ENCODE data around the gene SKIC2.

The SKIC2 gene

DNA sequence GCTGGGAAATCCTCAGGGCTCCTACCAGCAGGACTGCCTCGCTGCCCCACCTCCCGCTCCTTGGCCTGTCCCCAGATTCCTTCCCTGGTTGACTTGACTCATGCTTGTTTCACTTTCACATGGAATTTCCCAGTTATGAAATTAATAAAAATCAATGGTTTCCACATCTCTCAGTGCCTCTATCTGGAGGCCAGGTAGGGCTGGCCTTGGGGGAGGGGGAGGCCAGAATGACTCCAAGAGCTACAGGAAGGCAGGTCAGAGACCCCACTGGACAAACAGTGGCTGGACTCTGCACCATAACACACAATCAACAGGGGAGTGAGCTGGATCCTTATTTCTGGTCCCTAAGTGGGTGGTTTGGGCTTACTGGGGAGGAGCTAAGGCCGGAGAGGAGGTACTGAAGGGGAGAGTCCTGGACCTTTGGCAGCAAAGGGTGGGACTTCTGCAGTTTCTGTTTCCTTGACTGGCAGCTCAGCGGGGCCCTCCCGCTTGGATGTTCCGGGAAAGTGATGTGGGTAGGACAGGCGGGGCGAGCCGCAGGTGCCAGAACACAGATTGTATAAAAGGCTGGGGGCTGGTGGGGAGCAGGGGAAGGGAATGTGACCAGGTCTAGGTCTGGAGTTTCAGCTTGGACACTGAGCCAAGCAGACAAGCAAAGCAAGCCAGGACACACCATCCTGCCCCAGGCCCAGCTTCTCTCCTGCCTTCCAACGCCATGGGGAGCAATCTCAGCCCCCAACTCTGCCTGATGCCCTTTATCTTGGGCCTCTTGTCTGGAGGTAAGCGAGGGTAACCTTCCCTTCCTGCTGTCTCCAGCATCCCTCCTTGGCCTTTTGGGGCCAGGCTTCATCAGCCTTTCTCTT lies 13.2 kb upstream of the SKIC2 start, which contains the start of gene CFB:
CFB (plus strand) TSS at position 589 of the 863 bp plus-strand sequence; CDS start at position 716, 127 bp downstream.
- CTCF ChIA-PET, result interaction anchor here (1.1 kb wide), 1 partner anchor 16 kb away, joined by 4 read pairs; no protein-coding TSS in a partner anchor
- Histone ChIP-seq H3K4me3 (ENCODE audit: low read depth, low read length) (no peak within 1 kb of the TSS), H3K27ac (ENCODE audit: extremely low read depth, low read depth, low read length) (no peak within 1 kb of the TSS), H3K4me1 (ENCODE audit: control insufficient read depth, insufficient read depth, low read length) (peaks cover 1% of the 10 kb centered on the region; the same call in 1 of the 2 replicates), H3K36me3 (ENCODE audit: control insufficient read depth in 2 of 2, insufficient read depth in 1 of 2, low read length in 2 of 2) (peaks cover 0 to 3% of the 10 kb centered on the region in 2 experiments; a peak in 1 of 3 replicates), H3K9me3 (ENCODE audit: control insufficient read depth, insufficient read depth, low read depth, low read length) (no peaks in the 10 kb centered on the region)
- POLR2A ChIA-PET, result interaction anchor here (0.6 to 1.7 kb wide), 5 partner anchors 39 to 418 kb away, joined by 3 to 9 read pairs (median 4); partner anchors contain the start of gene HSPA1B
- TF ChIP-seq ZIC2 (tag by site-specific recombination; IDR thresholded peaks at IDR 0.05) (no peak), ZNF600 (tag by site-specific recombination; IDR thresholded peaks at IDR 0.05) (peak; percentile 63), ZNF366 (tag by site-specific recombination; conservative IDR thresholded peaks at IDR 0.05) (no peak), ZNF610 (tag by site-specific recombination; IDR thresholded peaks at IDR 0.05; ENCODE audit: borderline replicate concordance) (no peak), ZNF426 (tag by site-specific recombination; IDR thresholded peaks at IDR 0.05) (no peak), ZEB2 (tag by site-specific recombination; IDR thresholded peaks at IDR 0.05) (no peak), KLF10 (tag by site-specific recombination; IDR thresholded peaks at IDR 0.05) (no peak), ZNF302 (tag by site-specific recombination; IDR thresholded peaks at IDR 0.05; ENCODE audit: low read depth) (no peak), ZFP41 (tag by site-specific recombination; IDR thresholded peaks at IDR 0.05; ENCODE audit: borderline replicate concordance) (no peak), ZNF621 (tag by site-specific recombination; IDR thresholded peaks at IDR 0.05) (no peak), KLF16 (tag by site-specific recombination; IDR thresholded peaks at IDR 0.05) (no peak), SP2 (tag by site-specific recombination; IDR thresholded peaks at IDR 0.05) (peak; percentile 30)
- TF ChIP-seq, protein P1, sequence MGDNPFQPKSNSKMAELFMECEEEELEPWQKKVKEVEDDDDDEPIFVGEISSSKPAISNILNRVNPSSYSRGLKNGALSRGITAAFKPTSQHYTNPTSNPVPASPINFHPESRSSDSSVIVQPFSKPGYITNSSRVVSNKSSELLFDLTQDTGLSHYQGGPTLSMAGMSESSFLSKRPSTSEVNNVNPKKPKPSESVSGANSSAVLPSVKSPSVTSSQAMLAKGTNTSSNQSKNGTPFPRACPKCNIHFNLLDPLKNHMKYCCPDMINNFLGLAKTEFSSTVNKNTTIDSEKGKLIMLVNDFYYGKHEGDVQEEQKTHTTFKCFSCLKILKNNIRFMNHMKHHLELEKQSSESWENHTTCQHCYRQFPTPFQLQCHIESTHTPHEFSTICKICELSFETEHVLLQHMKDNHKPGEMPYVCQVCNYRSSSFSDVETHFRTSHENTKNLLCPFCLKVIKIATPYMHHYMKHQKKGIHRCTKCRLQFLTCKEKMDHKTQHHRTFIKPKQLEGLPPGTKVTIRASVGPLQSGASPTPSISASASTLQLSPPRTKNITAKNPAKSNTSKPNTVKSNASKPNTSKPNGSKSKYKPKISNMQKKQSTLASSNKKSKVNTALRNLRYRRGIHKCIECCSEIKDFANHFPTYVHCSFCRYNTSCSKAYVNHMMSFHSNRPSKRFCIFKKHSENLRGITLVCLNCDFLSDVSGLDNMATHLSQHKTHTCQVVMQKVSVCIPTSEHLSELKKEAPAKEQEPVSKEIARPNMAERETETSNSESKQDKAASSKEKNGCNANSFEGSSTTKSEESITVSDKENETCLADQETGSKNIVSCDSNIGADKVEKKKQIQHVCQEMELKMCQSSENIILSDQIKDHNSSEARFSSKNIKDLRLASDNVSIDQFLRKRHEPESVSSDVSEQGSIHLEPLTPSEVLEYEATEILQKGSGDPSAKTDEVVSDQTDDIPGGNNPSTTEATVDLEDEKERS (tag by site-specific recombination; IDR thresholded peaks at IDR 0.05), result no peak
- TF ChIP-seq, protein P2, sequence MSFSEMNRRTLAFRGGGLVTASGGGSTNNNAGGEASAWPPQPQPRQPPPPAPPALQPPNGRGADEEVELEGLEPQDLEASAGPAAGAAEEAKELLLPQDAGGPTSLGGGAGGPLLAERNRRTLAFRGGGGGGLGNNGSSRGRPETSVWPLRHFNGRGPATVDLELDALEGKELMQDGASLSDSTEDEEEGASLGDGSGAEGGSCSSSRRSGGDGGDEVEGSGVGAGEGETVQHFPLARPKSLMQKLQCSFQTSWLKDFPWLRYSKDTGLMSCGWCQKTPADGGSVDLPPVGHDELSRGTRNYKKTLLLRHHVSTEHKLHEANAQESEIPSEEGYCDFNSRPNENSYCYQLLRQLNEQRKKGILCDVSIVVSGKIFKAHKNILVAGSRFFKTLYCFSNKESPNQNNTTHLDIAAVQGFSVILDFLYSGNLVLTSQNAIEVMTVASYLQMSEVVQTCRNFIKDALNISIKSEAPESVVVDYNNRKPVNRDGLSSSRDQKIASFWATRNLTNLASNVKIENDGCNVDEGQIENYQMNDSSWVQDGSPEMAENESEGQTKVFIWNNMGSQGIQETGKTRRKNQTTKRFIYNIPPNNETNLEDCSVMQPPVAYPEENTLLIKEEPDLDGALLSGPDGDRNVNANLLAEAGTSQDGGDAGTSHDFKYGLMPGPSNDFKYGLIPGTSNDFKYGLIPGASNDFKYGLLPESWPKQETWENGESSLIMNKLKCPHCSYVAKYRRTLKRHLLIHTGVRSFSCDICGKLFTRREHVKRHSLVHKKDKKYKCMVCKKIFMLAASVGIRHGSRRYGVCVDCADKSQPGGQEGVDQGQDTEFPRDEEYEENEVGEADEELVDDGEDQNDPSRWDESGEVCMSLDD (tag by site-specific recombination; IDR thresholded peaks at IDR 0.05), result no peak
- TF ChIP-seq, protein P3, sequence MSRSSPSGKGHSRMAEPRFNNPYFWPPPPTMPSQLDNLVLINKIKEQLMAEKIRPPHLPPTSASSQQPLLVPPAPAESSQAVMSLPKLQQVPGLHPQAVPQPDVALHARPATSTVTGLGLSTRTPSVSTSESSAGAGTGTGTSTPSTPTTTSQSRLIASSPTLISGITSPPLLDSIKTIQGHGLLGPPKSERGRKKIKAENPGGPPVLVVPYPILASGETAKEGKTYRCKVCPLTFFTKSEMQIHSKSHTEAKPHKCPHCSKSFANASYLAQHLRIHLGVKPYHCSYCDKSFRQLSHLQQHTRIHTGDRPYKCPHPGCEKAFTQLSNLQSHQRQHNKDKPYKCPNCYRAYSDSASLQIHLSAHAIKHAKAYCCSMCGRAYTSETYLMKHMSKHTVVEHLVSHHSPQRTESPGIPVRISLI (tag by site-specific recombination; IDR thresholded peaks at IDR 0.05), result no peak
- TF ChIP-seq, protein P4, sequence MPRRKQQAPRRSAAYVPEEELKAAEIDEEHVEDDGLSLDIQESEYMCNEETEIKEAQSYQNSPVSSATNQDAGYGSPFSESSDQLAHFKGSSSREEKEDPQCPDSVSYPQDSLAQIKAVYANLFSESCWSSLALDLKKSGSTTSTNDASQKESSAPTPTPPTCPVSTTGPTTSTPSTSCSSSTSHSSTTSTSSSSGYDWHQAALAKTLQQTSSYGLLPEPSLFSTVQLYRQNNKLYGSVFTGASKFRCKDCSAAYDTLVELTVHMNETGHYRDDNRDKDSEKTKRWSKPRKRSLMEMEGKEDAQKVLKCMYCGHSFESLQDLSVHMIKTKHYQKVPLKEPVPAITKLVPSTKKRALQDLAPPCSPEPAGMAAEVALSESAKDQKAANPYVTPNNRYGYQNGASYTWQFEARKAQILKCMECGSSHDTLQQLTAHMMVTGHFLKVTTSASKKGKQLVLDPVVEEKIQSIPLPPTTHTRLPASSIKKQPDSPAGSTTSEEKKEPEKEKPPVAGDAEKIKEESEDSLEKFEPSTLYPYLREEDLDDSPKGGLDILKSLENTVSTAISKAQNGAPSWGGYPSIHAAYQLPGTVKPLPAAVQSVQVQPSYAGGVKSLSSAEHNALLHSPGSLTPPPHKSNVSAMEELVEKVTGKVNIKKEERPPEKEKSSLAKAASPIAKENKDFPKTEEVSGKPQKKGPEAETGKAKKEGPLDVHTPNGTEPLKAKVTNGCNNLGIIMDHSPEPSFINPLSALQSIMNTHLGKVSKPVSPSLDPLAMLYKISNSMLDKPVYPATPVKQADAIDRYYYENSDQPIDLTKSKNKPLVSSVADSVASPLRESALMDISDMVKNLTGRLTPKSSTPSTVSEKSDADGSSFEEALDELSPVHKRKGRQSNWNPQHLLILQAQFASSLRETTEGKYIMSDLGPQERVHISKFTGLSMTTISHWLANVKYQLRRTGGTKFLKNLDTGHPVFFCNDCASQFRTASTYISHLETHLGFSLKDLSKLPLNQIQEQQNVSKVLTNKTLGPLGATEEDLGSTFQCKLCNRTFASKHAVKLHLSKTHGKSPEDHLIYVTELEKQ (tag by site-specific recombination; IDR thresholded peaks at IDR 0.05; ENCODE audit: borderline replicate concordance), result no peak
- TF ChIP-seq, protein P5, sequence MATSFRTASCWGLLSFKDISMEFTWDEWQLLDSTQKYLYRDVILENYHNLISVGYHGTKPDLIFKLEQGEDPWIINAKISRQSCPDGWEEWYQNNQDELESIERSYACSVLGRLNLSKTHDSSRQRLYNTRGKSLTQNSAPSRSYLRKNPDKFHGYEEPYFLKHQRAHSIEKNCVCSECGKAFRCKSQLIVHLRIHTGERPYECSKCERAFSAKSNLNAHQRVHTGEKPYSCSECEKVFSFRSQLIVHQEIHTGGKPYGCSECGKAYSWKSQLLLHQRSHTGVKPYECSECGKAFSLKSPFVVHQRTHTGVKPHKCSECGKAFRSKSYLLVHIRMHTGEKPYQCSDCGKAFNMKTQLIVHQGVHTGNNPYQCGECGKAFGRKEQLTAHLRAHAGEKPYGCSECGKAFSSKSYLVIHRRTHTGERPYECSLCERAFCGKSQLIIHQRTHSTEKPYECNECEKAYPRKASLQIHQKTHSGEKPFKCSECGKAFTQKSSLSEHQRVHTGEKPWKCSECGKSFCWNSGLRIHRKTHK (tag by site-specific recombination; IDR thresholded peaks at IDR 0.05), result no peak
- TF ChIP-seq, protein P6, sequence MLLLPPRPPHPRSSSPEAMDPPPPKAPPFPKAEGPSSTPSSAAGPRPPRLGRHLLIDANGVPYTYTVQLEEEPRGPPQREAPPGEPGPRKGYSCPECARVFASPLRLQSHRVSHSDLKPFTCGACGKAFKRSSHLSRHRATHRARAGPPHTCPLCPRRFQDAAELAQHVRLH (tag by site-specific recombination; IDR thresholded peaks at IDR 0.05), result no peak

Data from HEK293 (cell line).